Liver (tissue), 9 donors: ENCODE measurements around the gene THEMIS2. TPM values are rescaled to one million over a fixed set of nuclear protein-coding genes. Genes with fewer than 3 reads are reported as not detected.
A peak's percentile ranks its signal among the peaks of the same experiment; 100 is the strongest.

Source experiments
- DNase-seq: peaks from one replicate; pipeline ENCODE4 v3.0.0-alpha.2; 2017; ENCODE audit warnings: low spot score
- H3K27ac ChIP-seq, 2 donors: one replicate each; pipeline ENCODE4 v1.7.0; 2013; ENCODE audit warnings: inconsistent platforms in 2 of 2, low read length in 2 of 2, control low read depth in 1 of 2, low read depth in 1 of 2, mild to moderate bottlenecking in 1 of 2
- H3K27me3 ChIP-seq, 4 donors: one replicate each; pipeline versions ENCODE4 v1.6.1 to v1.7.0; 2013; ENCODE audit warnings: low read length in 3 of 4, inconsistent platforms in 1 of 4, mild to moderate bottlenecking in 1 of 4, moderate library complexity in 1 of 4; ENCODE audit not compliant: control insufficient read depth in 4 of 4, insufficient read depth in 4 of 4
- H3K36me3 ChIP-seq, 4 donors: one replicate each; pipeline versions ENCODE4 v1.6.1 to v1.7.0; 2013; ENCODE audit warnings: low read length in 3 of 4, mild to moderate bottlenecking in 3 of 4, low read depth in 1 of 4, moderate library complexity in 1 of 4; ENCODE audit not compliant: control insufficient read depth in 4 of 4, insufficient read depth in 3 of 4
- H3K4me1 ChIP-seq, 4 donors: one replicate each; pipeline versions ENCODE4 v1.6.1 to v1.7.0; 2013; ENCODE audit warnings: low read length in 3 of 4, mild to moderate bottlenecking in 3 of 4, moderate library complexity in 1 of 4; ENCODE audit not compliant: control insufficient read depth in 4 of 4, insufficient read depth in 4 of 4
- H3K4me3 ChIP-seq, 3 donors: one replicate each; pipeline versions ENCODE4 v1.6.1 to v1.7.0; 2013; ENCODE audit warnings: low read length in 3 of 3, control low read depth in 1 of 3, low read depth in 1 of 3, mild to moderate bottlenecking in 1 of 3
- H3K9ac ChIP-seq, 2 donors: one replicate each; pipeline ENCODE4 v1.7.0; 2013; ENCODE audit warnings: low read length in 2 of 2, mild to moderate bottlenecking in 2 of 2, moderate library complexity in 2 of 2, control low read depth in 1 of 2, low read depth in 1 of 2
- H3K9me3 ChIP-seq, 4 donors: one replicate each; pipeline versions ENCODE4 v1.6.1 to v1.7.0; 2013; ENCODE audit warnings: low read length in 3 of 4; ENCODE audit not compliant: control insufficient read depth in 4 of 4
- ATF3 ChIP-seq: IDR thresholded peaks from 2 replicates; pipeline ENCODE4 v1.6.1; 2016; ENCODE audit warnings: antibody characterized with exemption
- EGR1 ChIP-seq, 2 donors: IDR thresholded peaks; 2 replicates each; pipeline ENCODE4 v1.6.1; 2016 to 2018; ENCODE audit warnings: antibody characterized with exemption in 2 of 2, low read depth in 2 of 2
- FOXA1 ChIP-seq: IDR thresholded peaks from 2 replicates; pipeline ENCODE4 v1.6.1; 2016; ENCODE audit warnings: antibody characterized with exemption
- GABPA ChIP-seq, 2 donors: IDR thresholded peaks in 1 of 2; conservative IDR thresholded peaks in 1 of 2; 2 replicates each; pipeline ENCODE4 v1.6.1; 2016; ENCODE audit warnings: antibody characterized with exemption in 2 of 2, mild to moderate bottlenecking in 1 of 2, moderate library complexity in 1 of 2
- HNF4A ChIP-seq, 2 donors: conservative IDR thresholded peaks; 2 replicates each; pipeline ENCODE4 v1.6.1; 2016; ENCODE audit warnings: antibody characterized with exemption in 2 of 2, mild to moderate bottlenecking in 2 of 2
- HNF4G ChIP-seq: IDR thresholded peaks from 2 replicates; pipeline ENCODE4 v1.6.1; 2016; ENCODE audit warnings: antibody characterized with exemption
- MAX ChIP-seq: IDR thresholded peaks from 2 replicates; pipeline ENCODE4 v1.6.1; 2016; ENCODE audit warnings: antibody characterized with exemption
- NR2F2 ChIP-seq: IDR thresholded peaks from 2 replicates; pipeline ENCODE4 v1.6.1; 2016; ENCODE audit warnings: antibody characterized with exemption
- RAD21 ChIP-seq, 2 donors: IDR thresholded peaks; 2 replicates each; pipeline ENCODE4 v1.6.1; 2016; ENCODE audit warnings: antibody characterized with exemption in 2 of 2, mild to moderate bottlenecking in 2 of 2
- REST ChIP-seq: IDR thresholded peaks from 2 replicates; pipeline ENCODE4 v1.6.1; 2016; ENCODE audit warnings: antibody characterized with exemption, mild to moderate bottlenecking
- RXRA ChIP-seq, 2 donors: IDR thresholded peaks; 2 replicates each; pipeline ENCODE4 v1.6.1; 2017 to 2018; ENCODE audit warnings: antibody characterized with exemption in 2 of 2, mild to moderate bottlenecking in 1 of 2
- TAF1 ChIP-seq: conservative IDR thresholded peaks from 2 replicates; pipeline ENCODE4 v1.6.1; 2016; ENCODE audit warnings: antibody characterized with exemption, mild to moderate bottlenecking
- YY1 ChIP-seq: IDR thresholded peaks from 2 replicates; pipeline ENCODE4 v1.6.1; 2016; ENCODE audit warnings: antibody characterized with exemption, mild to moderate bottlenecking
- WGBS: extraction: QIAGEN DNeasy Blood & Tissue Kit; methylation state at CpG from one replicate; pipeline ENCODE4 v1.1.7; 2013; 5-methylcytosine and 5-hydroxymethylcytosine counted together
- polyA plus RNA-seq, 2 donors: library from polyadenylated mRNA; stranded (reverse) in 1 of 2; unstranded in 1 of 2; fragments of 200-250 nt in 1 of 2; fragments of >200 nt in 1 of 2; fragmentation: Nextera tagmentation in 1 of 2; extraction: Ambion mirVana in 1 of 2; gene quantifications; one replicate each; pipeline versions ENCODE4 v1.2.1 to v1.2.3, GENCODE V29; 2013 to 2015
- total RNA-seq, 2 donors: library from RNA; depleted of rRNA; stranded (reverse); fragments of >200 nt; gene quantifications; one replicate each; pipeline ENCODE4 v1.2.3, GENCODE V29; 2014
- donor health status: healthy.
- donor health status: healthy.
- donor health status: healthy.
- donor health status: healthy.
- donor health status: healthy.

THEMIS2 gene
- total and polyA plus RNA-seq, 4 donors, result 4.9 to 17.7 (median 10.7) TPM

GRCh38 chr1:27887215-27888021 lies 15.1 kb downstream of the THEMIS2 start (continued):
- no peak for TF ChIP-seq REST
- no peak for TF ChIP-seq NR2F2
- TF ChIP-seq ATF3, result no peak
- TF ChIP-seq TAF1, result no peak
- no peak for TF ChIP-seq GABPA (IDR thresholded peaks at IDR 0.05 in 1 of 2, conservative IDR thresholded peaks at IDR 0.05 in 1 of 2)

GRCh38 chr1:27889506-27889905 lies 17.2 kb downstream of the THEMIS2 start:
- Histone ChIP-seq H3K27ac (no peak overlapping the region), H3K27me3 (no peaks in the 10 kb centered on the region)

GRCh38 chr1:27891196-27891889 lies 19.0 kb downstream of the THEMIS2 start:
- TF ChIP-seq FOXA1 (no peak), NR2F2 (no peak), RAD21 (IDR thresholded peaks at IDR 0.05) (no peak), RXRA (IDR thresholded peaks at IDR 0.05) (no peak), YY1 (peak; percentile 20)
- no peak for DNase-seq

More at GRCh38 chr1:27889506-27889905, 17.2 kb downstream of the THEMIS2 start:
- peaks cover 6 to 45% (median 34%) of the 10 kb centered on the region in 4 donors for H3K36me3 ChIP-seq
- H3K4me3 ChIP-seq, result no peak overlapping the region
- no peak for TF ChIP-seq EGR1 (IDR thresholded peaks at IDR 0.05; ENCODE audit: low read depth in 2 of 2)
- TF ChIP-seq NR2F2, result no peak
- no peak for TF ChIP-seq HNF4A (conservative IDR thresholded peaks at IDR 0.05)
- no peak for TF ChIP-seq HNF4G
- TF ChIP-seq MAX, result no peak
- no peak for TF ChIP-seq RXRA (IDR thresholded peaks at IDR 0.05)
- no peak overlapping the region for H3K9ac ChIP-seq
- no peak for DNase-seq
- 91% methylated on average over 3 of the region's 3 CpGs for WGBS
- peaks cover 0 to 12% (median 0%) of the 10 kb centered on the region in 4 donors for H3K4me1 ChIP-seq
- H3K9me3 ChIP-seq, result no peaks in the 10 kb centered on the region

More at GRCh38 chr1:27891196-27891889, 19.0 kb downstream of the THEMIS2 start:
- WGBS, result 71% methylated on average over 7 of the region's 7 CpGs
- Histone ChIP-seq H3K9me3 (no peaks in the 10 kb centered on the region), H3K9ac (peak overlapping the region in 1 of 2 donors; percentile 42), H3K4me1 (peaks cover 0 to 8% (median 0%) of the 10 kb centered on the region in 4 donors), H3K36me3 (peaks cover 7 to 53% (median 49%) of the 10 kb centered on the region in 4 donors), H3K27ac (peak overlapping the region; percentile 45 to 74), H3K4me3 (no peak overlapping the region), H3K27me3 (no peaks in the 10 kb centered on the region)
